ENCODE measurements around the gene ST6GAL1. TPM values are rescaled to one million over a fixed set of nuclear protein-coding genes. Genes with fewer than 3 reads are reported as not detected.

ST6GAL1 gene
- total RNA-seq, 1 experiment from 2014 or later, result 74.2 TPM

DNA sequence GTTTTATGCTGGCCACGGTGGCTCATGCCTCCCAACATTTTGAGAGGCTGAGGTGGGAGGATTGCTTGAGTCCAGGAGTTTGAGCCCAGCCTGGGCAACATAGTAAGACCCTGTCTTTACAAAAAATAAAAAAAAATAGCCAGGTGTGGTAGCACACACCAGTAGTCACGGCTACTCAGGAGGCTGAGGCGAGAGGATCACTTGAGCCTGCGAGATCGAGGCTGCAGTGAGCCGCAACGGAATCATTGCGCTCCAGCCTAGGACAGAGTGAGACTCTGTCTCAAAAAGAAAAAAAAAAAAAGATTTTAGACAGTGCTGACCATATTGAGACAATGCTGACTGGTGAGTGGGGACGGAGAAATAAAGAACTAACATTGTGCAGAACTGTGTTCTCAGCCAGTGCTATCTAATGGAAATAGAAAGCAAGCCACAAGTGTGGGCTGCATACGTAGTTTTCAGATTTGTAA is 67.2 kb downstream of the ST6GAL1 start:
- H3K4me1 ChIP-seq (ENCODE audit: insufficient read depth, low read length, poor library complexity, severe bottlenecking), result peaks cover 7% of the 10 kb centered on the region
- ChIA-PET POLR2A (ENCODE audit: low non-redundant PET) (no interaction called here), CTCF (no interaction called here)
- H3K9me3 ChIP-seq (ENCODE audit: low read depth, low read length, poor library complexity, severe bottlenecking), result no peaks in the 10 kb centered on the region
- TF ChIP-seq EZH2 (IDR thresholded peaks at IDR 0.05; ENCODE audit: borderline replicate concordance, low read depth, low read length, poor library complexity, severe bottlenecking) (no peak), CTCF (conservative IDR thresholded peaks at IDR 0.05; ENCODE audit: low read depth, low read length) (no peak)
- no peaks in the 10 kb centered on the region for H3K27me3 ChIP-seq (replicated peaks; ENCODE audit: insufficient read depth, low read depth, low read length, poor library complexity)
- no peak overlapping the region for H3K4me3 ChIP-seq (ENCODE audit: low read depth, low read length, poor library complexity, severe bottlenecking)
- BruUV-seq (replicated peaks), result no TSS peak
- DNase-seq (ENCODE audit: low spot score), result no peak
- H3K27ac ChIP-seq (ENCODE audit: low read depth, low read length, poor library complexity, severe bottlenecking), result no peak overlapping the region
- no peaks in the 10 kb centered on the region for H3K36me3 ChIP-seq (ENCODE audit: insufficient read depth, low read length, poor library complexity, severe bottlenecking)
- intact Hi-C loops (cut with micrococcal nuclease; ENCODE audit: unreplicated experiment), result no loop called here

- ChIA-PET POLR2A (ENCODE audit: low non-redundant PET) (no interaction called here), CTCF (no interaction called here)
- Histone ChIP-seq H3K9me3 (ENCODE audit: low read depth, low read length, poor library complexity, severe bottlenecking) (no peaks in the 10 kb centered on the region), H3K27me3 (replicated peaks; ENCODE audit: insufficient read depth, low read depth, low read length, poor library complexity) (no peaks in the 10 kb centered on the region), H3K4me3 (ENCODE audit: low read depth, low read length, poor library complexity, severe bottlenecking) (no peak overlapping the region), H3K36me3 (ENCODE audit: insufficient read depth, low read length, poor library complexity, severe bottlenecking) (no peaks in the 10 kb centered on the region), H3K27ac (ENCODE audit: low read depth, low read length, poor library complexity, severe bottlenecking) (no peak overlapping the region), H3K4me1 (ENCODE audit: insufficient read depth, low read length, poor library complexity, severe bottlenecking) (peaks cover 7% of the 10 kb centered on the region)
- DNase-seq (ENCODE audit: low spot score), result no peak
- no TSS peak for BruUV-seq (replicated peaks)
- intact Hi-C loops (cut with micrococcal nuclease; ENCODE audit: unreplicated experiment), result no loop called here
- TF ChIP-seq EZH2 (IDR thresholded peaks at IDR 0.05; ENCODE audit: borderline replicate concordance, low read depth, low read length, poor library complexity, severe bottlenecking), result no peak
- no peak for TF ChIP-seq CTCF (conservative IDR thresholded peaks at IDR 0.05; ENCODE audit: low read depth, low read length)
Observed at GRCh38 chr3:186998937-186999368, 68.6 kb downstream of the ST6GAL1 start.

DNA sequence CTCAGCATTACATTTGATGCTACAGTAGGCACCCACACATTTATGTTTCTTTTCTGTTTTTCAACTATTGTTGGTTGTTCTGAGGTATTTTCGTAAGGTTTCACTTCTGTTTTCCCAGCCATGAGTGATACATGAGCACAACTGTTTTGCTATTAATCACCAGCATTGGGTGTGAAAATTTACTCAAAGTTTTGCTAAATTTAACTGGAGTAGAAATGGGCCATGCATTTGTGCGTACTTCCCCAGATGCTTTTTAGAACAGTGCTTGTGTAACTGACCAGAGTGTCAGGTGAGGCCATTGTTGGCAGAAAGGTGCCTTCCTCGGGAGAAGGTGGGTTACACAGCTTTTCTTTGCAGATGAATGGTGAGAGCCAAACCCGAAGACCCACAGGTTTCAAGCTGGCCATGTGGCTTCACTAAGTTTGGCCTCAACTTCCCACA is 70.4 kb downstream of the ST6GAL1 start:
- H3K4me1 ChIP-seq (ENCODE audit: insufficient read depth, low read length, poor library complexity, severe bottlenecking), result peaks cover 7% of the 10 kb centered on the region
- DNase-seq (ENCODE audit: low spot score), result no peak
- no peak overlapping the region for H3K4me3 ChIP-seq (ENCODE audit: low read depth, low read length, poor library complexity, severe bottlenecking)
- no peaks in the 10 kb centered on the region for H3K9me3 ChIP-seq (ENCODE audit: low read depth, low read length, poor library complexity, severe bottlenecking)
- intact Hi-C loops (cut with micrococcal nuclease; ENCODE audit: unreplicated experiment), result no loop called here
- H3K27ac ChIP-seq (ENCODE audit: low read depth, low read length, poor library complexity, severe bottlenecking), result no peak overlapping the region
- TF ChIP-seq CTCF (conservative IDR thresholded peaks at IDR 0.05; ENCODE audit: low read depth, low read length) (no peak), EZH2 (IDR thresholded peaks at IDR 0.05; ENCODE audit: borderline replicate concordance, low read depth, low read length, poor library complexity, severe bottlenecking) (no peak)
- H3K36me3 ChIP-seq (ENCODE audit: insufficient read depth, low read length, poor library complexity, severe bottlenecking), result no peaks in the 10 kb centered on the region
- ChIA-PET POLR2A (ENCODE audit: low non-redundant PET) (no interaction called here), CTCF (no interaction called here)
- no peaks in the 10 kb centered on the region for H3K27me3 ChIP-seq (replicated peaks; ENCODE audit: insufficient read depth, low read depth, low read length, poor library complexity)
- no TSS peak for BruUV-seq (replicated peaks)

Measured in A673 (cell line).